NCI-H2081 treated with DMSO at 0.1 percent for 48 hours (cell line): ENCODE results near the gene FBXL20.
"Not testable (repeated sequence)": the region's sequence is repeated elsewhere in the genome, so short reads cannot be mapped to it uniquely, and the experiment has no call there.

Experiments
- DNase-seq: peaks from one replicate; lab custom pipeline; 2025; lab: John Stamatoyannopoulos, UW

The FBXL20 gene, protein sequence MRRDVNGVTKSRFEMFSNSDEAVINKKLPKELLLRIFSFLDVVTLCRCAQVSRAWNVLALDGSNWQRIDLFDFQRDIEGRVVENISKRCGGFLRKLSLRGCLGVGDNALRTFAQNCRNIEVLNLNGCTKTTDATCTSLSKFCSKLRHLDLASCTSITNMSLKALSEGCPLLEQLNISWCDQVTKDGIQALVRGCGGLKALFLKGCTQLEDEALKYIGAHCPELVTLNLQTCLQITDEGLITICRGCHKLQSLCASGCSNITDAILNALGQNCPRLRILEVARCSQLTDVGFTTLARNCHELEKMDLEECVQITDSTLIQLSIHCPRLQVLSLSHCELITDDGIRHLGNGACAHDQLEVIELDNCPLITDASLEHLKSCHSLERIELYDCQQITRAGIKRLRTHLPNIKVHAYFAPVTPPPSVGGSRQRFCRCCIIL

GRCh38 chr17:39401412-39402243, at the start of gene FBXL20:
Gene FBXL20, minus strand, starts transcription at chr17:39401626. Its CDS starts 224 bp downstream, at chr17:39401402.
- peak; percentile 34 for DNase-seq

DNA sequence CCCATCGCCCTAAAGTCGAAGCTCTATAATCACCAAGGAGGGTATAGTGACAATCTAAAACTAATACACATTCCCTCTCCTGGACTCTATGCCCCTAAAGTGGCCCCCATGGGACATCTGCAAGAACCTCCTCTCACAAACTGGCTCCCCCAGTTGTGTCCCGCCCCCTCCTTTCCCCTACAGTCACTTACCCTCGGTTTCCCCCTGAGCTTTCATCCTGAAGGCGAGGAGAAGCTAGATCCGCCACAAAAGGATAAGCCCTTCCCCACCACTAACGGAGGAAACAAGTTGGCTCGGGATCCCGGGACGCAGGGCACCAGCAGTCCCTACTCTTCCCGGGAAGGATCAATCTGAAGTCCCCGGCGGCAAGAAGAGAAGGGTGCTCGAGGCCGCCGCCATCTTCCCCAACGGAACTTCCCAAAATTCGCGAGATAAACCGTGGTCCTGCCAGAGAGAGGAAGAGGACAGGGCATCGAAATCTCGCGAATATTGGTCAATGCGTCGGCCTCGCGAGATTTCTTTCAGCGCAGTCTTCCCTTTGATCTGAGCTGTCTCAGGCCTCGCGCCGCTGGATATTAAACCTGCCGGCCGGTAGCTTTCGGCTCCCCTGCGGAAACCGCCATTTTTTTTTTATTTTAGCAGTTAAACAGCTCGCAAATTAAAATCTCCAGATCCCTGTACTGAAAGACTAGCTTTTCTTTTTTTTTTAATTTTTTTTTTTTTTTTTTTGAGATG, 49.6 kb upstream of the FBXL20 start, which contains the start of gene MED1:
MED1 (minus strand) TSS at position 417 of the 735 bp plus-strand sequence; CDS start at position 216, 201 bp downstream.
- DNase-seq, result peak; percentile 100

- DNase-seq, result no peak
Measured at GRCh38 chr17:39450051-39450450, 48.6 kb upstream of the FBXL20 start.

GRCh38 chr17:39447561-39447960, 46.1 kb upstream of the FBXL20 start:
- DNase-seq, result no peak

DNA sequence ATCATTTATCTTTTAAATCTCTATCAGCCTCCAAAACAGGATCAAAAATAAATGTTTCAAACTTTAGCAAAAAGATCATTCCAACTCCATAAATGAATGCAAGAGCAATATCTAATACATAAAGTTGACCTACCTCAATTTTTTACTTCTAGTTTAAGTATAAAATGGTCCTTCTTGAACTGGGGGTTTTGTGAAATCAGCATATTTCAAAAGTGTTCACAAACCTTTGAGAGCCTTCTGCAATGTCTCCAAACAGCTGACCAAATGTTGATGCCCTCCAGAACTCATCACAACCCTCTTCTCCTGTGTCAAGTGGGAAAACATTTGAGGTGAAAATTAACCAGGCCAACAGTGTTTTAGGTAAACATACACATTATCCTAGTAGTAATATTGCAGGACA, 41.9 kb upstream of the FBXL20 start:
- no peak for DNase-seq

- not testable (repeated sequence) for DNase-seq
Measured at GRCh38 chr17:39439868-39440267, 38.4 kb upstream of the FBXL20 start.

DNA sequence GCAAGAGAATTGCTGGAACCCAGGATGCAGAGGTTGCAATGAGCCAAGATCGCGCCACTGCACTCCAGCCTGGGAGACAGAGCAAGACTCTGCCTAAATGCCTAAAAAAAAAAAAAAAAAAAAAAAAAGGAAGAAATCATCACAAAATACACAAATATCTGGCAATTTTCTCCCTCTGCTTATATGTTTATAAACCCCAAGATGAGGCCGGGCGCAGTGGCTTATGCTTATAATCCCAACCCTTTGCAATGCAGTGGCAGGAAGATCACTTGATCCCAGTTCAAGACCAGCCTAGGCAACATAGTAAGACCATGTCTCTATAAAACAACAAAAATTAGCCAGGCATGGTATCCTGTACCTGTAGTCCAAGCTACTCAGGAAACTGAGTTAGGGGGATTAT, 28.2 kb upstream of the FBXL20 start:
- no peak for DNase-seq

DNA sequence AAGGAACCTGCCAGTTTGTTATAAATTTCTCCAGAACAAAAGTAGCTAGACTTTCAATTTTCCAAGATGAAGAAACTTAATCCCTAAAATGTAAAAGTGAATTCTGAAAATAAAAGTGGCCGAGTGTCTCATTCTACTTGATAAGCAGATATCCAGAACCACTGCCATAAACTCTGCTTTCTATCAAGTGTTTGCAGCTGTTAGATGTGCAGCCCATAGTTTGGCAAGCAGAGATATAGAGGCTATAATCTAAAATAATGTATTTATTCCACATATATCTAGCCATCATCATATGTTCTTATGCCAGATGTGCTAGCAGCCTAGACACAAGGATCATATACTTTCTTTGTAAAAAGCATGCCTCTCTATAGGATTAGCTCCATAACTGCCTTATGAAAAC, 14.7 kb upstream of the FBXL20 start:
- DNase-seq, result no peak

DNA sequence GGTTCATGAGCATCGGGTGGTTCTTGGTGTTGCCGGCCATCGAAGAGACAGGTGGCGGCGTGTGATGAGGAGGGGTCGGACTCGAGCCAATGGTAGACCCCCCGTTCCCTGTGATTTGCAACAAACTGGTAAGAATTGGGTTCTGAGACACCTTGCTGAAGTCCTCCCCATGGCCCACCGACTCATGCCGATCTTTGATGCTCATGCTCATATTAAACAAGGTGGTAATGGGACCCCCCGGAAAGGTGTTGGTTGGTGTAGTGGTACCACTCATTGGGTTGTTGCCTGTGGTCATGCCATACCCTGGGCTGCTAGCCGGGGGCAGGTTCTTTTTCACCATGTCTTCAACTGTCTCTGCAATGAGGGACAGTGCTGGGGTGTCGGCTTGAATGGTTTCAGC, 8.9 kb upstream of the FBXL20 start:
- no peak for DNase-seq

DNA sequence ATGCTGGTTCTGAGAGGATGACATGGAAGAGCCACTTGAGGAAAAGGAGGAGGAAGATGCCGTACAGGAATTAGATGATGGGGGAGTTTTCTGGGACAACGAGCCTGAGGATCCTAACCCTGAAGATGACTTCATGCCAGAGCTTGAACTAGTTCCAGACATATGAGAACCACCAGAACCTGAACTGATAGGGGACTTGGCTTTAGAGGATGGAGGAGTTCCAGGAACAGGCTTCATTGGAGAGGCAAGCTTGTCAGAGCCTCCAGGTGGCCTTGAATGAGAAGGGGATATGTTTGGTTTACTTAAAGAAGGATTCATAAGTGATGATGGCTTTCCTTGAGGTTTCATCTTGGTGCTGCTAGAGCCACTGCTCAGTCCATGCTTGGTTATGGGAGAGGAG, 6.9 kb upstream of the FBXL20 start:
- DNase-seq, result no peak

DNA sequence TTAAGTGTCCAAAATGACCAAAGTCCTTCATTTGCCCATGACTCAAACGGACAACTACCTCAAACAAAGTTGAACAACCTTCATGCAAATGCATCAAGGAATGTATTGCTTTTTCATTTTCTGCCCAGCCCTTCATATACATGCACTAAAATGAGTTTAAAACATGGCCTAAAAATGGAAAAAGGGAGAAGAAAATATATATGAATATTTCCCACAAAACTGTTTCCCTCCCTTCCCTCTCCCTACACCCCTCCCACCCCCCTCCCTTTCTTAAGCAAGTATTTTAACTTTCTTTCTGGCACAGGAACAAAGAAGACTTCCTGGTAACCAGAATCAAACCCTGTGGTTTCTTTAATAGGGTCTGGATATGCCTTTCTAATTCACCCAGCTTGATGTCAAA, 5.5 kb upstream of the FBXL20 start:
- no peak for DNase-seq

DNA sequence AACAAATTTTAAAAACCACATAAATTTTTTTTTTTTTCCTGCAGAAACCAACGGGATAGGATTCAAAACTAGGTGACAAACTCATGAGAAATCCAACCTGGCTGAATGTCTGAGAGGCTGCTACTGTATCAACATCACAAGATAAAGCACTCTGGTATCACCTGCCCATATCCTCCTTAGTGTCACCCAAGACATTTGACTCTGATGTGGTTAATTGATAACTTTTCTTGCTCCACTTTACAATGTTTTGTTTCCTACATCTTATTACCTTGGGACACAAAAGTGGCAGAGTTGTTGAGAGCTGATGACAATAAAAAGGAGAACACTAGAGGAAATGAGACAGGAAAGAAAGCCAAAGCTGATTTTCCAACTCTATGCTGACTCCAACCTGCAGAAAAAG, 4.0 kb upstream of the FBXL20 start:
- DNase-seq, result no peak

GRCh38 chr17:39404542-39405378, 3.3 kb upstream of the FBXL20 start:
- no peak for DNase-seq

DNA sequence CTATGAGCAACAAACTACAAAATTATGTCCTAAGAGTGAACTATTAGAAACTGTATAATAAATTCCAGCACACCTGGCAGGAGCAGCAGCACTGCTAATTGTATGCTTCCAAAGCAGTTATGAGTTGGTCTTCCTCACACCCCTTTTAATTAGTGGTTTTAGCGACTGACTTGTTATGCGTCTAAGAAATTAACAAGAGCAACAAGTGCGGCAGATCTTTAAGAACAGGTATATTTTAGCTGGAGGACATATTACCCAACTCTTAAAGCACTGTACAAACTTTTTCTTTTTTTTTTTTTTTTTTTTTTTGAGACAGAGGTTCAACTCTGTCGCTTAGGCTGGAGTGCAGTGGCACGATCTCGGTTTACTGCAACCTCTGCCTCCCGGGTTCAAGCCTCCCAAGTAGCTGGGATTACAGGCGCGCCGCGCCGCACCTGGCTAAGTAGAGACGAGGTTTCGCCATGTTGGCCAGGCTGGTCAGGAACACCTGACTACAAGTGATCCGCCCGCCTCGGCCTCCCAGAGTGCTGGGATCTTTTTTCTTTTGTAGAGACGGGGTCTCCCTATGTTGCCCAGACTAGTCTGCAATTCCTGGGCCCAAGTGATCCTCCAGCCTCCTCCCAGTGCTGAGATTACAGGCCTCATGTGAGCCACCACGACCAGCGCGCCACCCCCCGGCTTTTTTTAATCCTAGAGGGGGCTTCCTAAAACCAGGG, 1.6 kb upstream of the FBXL20 start:
- DNase-seq, result no peak

DNA sequence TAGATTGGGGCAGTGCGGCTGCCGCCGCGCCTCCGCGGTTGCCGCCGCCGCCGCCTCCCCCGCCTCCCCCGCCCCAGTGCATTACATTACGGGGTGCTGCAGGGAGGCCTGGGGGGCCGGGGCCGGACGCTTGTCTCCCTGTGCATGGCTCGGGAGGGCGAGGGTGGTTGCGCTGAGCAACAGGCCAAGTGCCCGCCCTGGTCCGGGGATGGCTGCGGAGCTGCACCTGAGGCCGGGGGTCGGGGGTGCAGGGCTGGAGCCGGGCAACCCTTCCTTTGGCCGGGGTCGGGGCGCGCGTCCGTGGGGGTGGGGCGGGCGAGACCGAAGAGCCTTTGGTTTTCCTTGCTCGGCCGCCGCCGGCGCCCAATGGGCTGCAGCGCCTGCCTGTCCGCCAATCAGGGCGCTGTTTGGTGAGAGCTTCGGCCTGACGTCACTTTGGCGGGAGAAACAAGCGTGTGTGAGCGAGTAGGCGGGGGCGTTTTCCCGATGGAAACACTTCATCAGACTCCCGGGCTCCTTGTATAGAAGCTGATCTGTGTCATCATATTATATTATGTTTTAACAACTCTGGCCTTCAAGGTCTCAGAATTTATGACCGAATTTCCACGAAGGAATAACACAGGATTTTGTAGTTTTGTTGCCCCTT, 941 bp upstream of the FBXL20 start:
- DNase-seq, result peak; percentile 69

DNA sequence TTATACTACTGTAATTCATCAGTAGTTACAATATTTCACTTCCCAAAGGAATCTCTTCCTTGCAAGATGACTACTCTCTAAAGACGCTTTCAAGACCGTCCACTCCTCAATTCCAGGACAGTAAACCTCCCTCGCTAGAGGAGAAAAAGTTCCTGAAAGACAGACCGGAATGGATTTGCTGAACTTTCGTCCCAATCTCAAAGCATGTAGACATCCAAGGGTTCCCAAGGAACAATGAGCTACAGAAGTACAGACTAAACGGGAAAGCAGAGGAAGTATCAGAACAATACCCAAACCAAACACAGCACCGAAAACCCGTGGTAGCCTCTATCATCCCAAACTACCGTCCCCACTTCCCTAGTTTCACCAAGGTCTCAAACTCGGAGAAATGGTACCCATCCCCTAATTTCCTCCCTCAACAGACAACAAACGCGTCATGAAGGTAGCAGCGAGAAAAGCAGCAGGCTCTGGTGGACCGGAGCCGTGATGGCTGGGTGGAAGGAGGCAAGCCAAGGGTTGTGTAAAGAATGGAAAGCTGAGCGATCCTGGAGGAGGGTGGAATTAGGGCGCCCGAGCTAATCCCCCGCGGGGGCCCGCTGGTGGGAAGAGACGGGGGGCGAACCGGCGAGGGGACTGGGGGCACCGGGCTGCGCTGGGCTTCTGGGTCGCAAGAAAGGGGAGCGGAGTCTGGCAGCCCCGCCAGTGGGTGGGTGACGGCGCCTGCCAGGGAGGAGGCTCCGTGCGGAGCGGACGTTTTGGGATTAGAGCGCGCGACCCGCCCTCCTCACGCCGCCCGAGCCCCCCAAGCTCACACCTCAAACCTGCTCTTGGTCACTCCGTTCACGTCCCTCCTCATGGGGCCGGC, 647 bp downstream of the FBXL20 start:
- DNase-seq, result no peak

GRCh38 chr17:39399791-39400190, 1.6 kb downstream of the FBXL20 start:
- DNase-seq, result no peak

DNA sequence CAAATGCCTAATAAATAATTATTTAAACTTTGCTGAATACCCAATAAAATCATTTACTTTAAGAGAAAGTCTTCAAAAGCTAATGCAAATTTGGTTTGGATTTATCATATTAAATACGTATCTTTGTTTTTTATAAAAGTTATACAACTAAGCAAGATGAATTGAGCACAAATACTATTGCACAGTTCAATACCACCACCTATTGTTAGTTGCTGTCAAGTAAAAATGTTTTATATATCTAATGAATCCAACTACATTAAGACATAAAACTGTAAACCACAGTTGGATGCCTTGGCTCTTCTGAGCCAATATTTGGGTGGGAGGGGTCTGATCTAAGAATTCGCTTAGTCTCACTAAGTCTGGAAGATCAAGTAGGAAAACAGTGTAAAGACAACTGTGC, 7.7 kb downstream of the FBXL20 start:
- DNase-seq, result no peak

- DNase-seq, result no peak
Measured at GRCh38 chr17:39391448-39391847, 10.0 kb downstream of the FBXL20 start.
